Neutrophil (primary cell): ENCODE data around the gene RPRD1B.

Source experiments
- H3K27ac ChIP-seq: fragments of 200-600 bp; sonication (generic); 2 replicates; pipeline ENCODE4 v1.5.1; 2016; ENCODE audit warnings: mild to moderate bottlenecking, moderate library complexity
- H3K27me3 ChIP-seq: fragments of 200-600 bp; sonication (generic); 2 replicates; pipeline ENCODE4 v1.6.0; 2016; ENCODE audit warnings: mild to moderate bottlenecking
- H3K36me3 ChIP-seq: fragments of 200-600 bp; sonication (generic); 2 replicates; pipeline ENCODE4 v1.5.1; 2017
- H3K4me1 ChIP-seq, 2 experiments: fragments of 200-600 bp in 1 of 2; sonication (generic) in 1 of 2; 1 replicate in 1 of 2; 2 replicates in 1 of 2; pipeline versions ENCODE4 v1.5.1 to v1.6.1; 2013 to 2016; ENCODE audit warnings: low read depth in 1 of 2, low read length in 1 of 2, mild to moderate bottlenecking in 1 of 2, moderate library complexity in 1 of 2; ENCODE audit not compliant: control insufficient read depth in 1 of 2, insufficient read depth in 1 of 2
- H3K4me3 ChIP-seq, 2 experiments: fragments of 200-600 bp in 1 of 2; sonication (generic) in 1 of 2; 1 replicate in 1 of 2; 2 replicates in 1 of 2; pipeline ENCODE4 v1.5.1; 2013 to 2016; ENCODE audit warnings: low read depth in 1 of 2, low read length in 1 of 2, mild to moderate bottlenecking in 1 of 2, moderate library complexity in 1 of 2
- H3K9me3 ChIP-seq: fragments of 200-600 bp; sonication (generic); 2 replicates; pipeline ENCODE4 v1.5.1; 2016
- CTCF ChIP-seq: fragments of 200-600 bp; sonication (generic); IDR thresholded peaks from 2 replicates; pipeline ENCODE4 v1.5.1; 2016; ENCODE audit warnings: antibody characterized with exemption

The RPRD1B gene

GRCh38 chr20:38091441-38092216, 58.1 kb downstream of the RPRD1B start:
- H3K27ac ChIP-seq = peak overlapping the region; percentile 89
- no peaks in the 10 kb centered on the region for H3K9me3 ChIP-seq
- no peak overlapping the region for H3K4me3 ChIP-seq
- peaks cover 40% of the 10 kb centered on the region for H3K36me3 ChIP-seq
- TF ChIP-seq CTCF = no peak
- peaks cover 43 to 50% of the 10 kb centered on the region in 2 experiments for H3K4me1 ChIP-seq
- H3K27me3 ChIP-seq = no peaks in the 10 kb centered on the region

- TF ChIP-seq CTCF = no peak
- Histone ChIP-seq H3K4me3 (no peak overlapping the region), H3K9me3 (no peaks in the 10 kb centered on the region), H3K4me1 (peaks cover 43 to 50% of the 10 kb centered on the region in 2 experiments), H3K27me3 (no peaks in the 10 kb centered on the region), H3K27ac (peak overlapping the region; percentile 89), H3K36me3 (peaks cover 32% of the 10 kb centered on the region)
Observed at GRCh38 chr20:38092260-38092857, 58.8 kb downstream of the RPRD1B start.

GRCh38 chr20:38092915-38093314, 59.4 kb downstream of the RPRD1B start:
- Histone ChIP-seq H3K27me3 (no peaks in the 10 kb centered on the region), H3K9me3 (no peaks in the 10 kb centered on the region), H3K4me1 (peaks cover 43 to 50% of the 10 kb centered on the region in 2 experiments), H3K36me3 (peaks cover 27% of the 10 kb centered on the region), H3K4me3 (no peak overlapping the region), H3K27ac (peak overlapping the region; percentile 89)
- no peak for TF ChIP-seq CTCF

GRCh38 chr20:38093641-38094077, 60.1 kb downstream of the RPRD1B start:
- Histone ChIP-seq H3K4me3 (no peak overlapping the region), H3K9me3 (no peaks in the 10 kb centered on the region), H3K27ac (peak overlapping the region; percentile 89), H3K4me1 (peaks cover 43 to 50% of the 10 kb centered on the region in 2 experiments), H3K36me3 (peaks cover 19% of the 10 kb centered on the region), H3K27me3 (no peaks in the 10 kb centered on the region)
- no peak for TF ChIP-seq CTCF

GRCh38 chr20:38094373-38094891, 60.9 kb downstream of the RPRD1B start:
- no peaks in the 10 kb centered on the region for H3K9me3 ChIP-seq
- TF ChIP-seq CTCF = no peak
- H3K27me3 ChIP-seq = no peaks in the 10 kb centered on the region
- peaks cover 43 to 50% of the 10 kb centered on the region in 2 experiments for H3K4me1 ChIP-seq
- H3K27ac ChIP-seq = peak overlapping the region; percentile 89
- H3K4me3 ChIP-seq = no peak overlapping the region
- peaks cover 15% of the 10 kb centered on the region for H3K36me3 ChIP-seq
